DND-41 (cell line): ENCODE measurements around the gene SUPT16H.

ENCODE experiments used
- EZH2 ChIP-seq: IDR thresholded peaks from 3 replicates; pipeline ENCODE4 v1.6.1; 2012; ENCODE audit warnings: borderline replicate concordance, low read depth, mild to moderate bottlenecking, moderate library complexity, low read length, inconsistent platforms; ENCODE audit not compliant: severe bottlenecking
- TF ChIP-seq, protein P1 (sequence below): IDR thresholded peaks from 2 replicates; pipeline ENCODE4 v1.5.1; 2012; ENCODE audit warnings: borderline replicate concordance, low read length, moderate library complexity, mild to moderate bottlenecking; ENCODE audit not compliant: poor library complexity, severe bottlenecking; ENCODE audit errors: extremely low read depth

DNA sequence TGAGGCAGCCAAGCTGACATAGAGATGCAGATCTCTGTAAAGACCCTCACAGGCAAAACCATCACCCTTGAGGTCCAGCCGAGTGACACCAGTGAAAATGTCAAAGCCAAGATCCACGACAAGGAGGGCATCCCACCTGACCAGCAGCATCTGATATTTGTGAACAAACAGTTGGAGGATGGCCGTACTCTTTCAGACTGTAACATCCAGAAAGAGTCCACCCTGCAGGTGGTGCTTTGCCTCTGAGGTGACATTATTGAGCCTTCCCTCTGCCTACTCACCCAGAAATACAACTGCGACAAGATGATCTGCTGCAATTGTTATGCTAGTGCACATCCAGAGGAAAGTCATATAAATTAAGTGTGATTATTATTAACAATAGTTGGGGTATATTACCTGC, 15.1 kb upstream of the SUPT16H start:
- TF ChIP-seq, protein P1, sequence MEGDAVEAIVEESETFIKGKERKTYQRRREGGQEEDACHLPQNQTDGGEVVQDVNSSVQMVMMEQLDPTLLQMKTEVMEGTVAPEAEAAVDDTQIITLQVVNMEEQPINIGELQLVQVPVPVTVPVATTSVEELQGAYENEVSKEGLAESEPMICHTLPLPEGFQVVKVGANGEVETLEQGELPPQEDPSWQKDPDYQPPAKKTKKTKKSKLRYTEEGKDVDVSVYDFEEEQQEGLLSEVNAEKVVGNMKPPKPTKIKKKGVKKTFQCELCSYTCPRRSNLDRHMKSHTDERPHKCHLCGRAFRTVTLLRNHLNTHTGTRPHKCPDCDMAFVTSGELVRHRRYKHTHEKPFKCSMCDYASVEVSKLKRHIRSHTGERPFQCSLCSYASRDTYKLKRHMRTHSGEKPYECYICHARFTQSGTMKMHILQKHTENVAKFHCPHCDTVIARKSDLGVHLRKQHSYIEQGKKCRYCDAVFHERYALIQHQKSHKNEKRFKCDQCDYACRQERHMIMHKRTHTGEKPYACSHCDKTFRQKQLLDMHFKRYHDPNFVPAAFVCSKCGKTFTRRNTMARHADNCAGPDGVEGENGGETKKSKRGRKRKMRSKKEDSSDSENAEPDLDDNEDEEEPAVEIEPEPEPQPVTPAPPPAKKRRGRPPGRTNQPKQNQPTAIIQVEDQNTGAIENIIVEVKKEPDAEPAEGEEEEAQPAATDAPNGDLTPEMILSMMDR = no peak
- TF ChIP-seq EZH2 = no peak
